Activated CD4-positive, alpha-beta T cell treated with anti-CD3 and anti-CD28 coated beads for 36 hours (primary cell): ENCODE results near the gene NYAP2. TPM values are rescaled to one million over a fixed set of nuclear protein-coding genes. Genes with fewer than 3 reads are reported as not detected.

Source experiments
- ATAC-seq: fragments of 200-7000 bp; cut with Tn5 transposase; one replicate; pipeline ENCODE4 v1.10.0; 2021; ENCODE audit warnings: mild to moderate bottlenecking, moderate library complexity
- CTCF ChIA-PET: fragments of 350-600 bp; sonication (Branson Sonifier 250); formaldehyde crosslinking; loops from one replicate; lab custom pipeline; 2021; ENCODE audit warnings: antibody characterized with exemption; lab: Charles Lee
- POLR2A ChIA-PET: fragments of 350-600 bp; sonication (Branson Sonifier 250); formaldehyde crosslinking; loops from one replicate; lab custom pipeline; 2021; ENCODE audit warnings: antibody characterized with exemption, inconsistent platforms; lab: Charles Lee
- DNase-seq: peaks from one replicate; pipeline ENCODE4 v3.0.0-alpha.2; 2020
- H3K27ac Mint-ChIP-seq: one replicate; pipeline ENCODE4 v1.8.0; 2021; ENCODE audit warnings: mixed read lengths
- H3K27me3 Mint-ChIP-seq: one replicate; pipeline ENCODE4 v1.8.0; 2021; ENCODE audit warnings: mixed read lengths
- H3K36me3 Mint-ChIP-seq: one replicate; pipeline ENCODE4 v1.8.0; 2021; ENCODE audit warnings: low read depth, mixed read lengths
- H3K4me1 Mint-ChIP-seq: one replicate; pipeline ENCODE4 v1.8.0; 2021; ENCODE audit warnings: mixed read lengths
- H3K4me3 Mint-ChIP-seq: one replicate; pipeline ENCODE4 v1.8.0; 2021; ENCODE audit warnings: mild to moderate bottlenecking, moderate library complexity, mixed read lengths
- H3K9me3 Mint-ChIP-seq: one replicate; pipeline ENCODE4 v1.8.0; 2021; ENCODE audit warnings: low read depth, mixed read lengths
- intact Hi-C, 2 experiments: fragments of 100-400 bp; cut with DNase I in 1 of 2; cut with micrococcal nuclease in 1 of 2; formaldehyde crosslinking; loops; one replicate each; pipeline versions ENCODE4 v1.14.2 to v1.15.1; 2022 to 2024; cut with DNase I, micrococcal nuclease
- total RNA-seq, 2 experiments: library from RNA; stranded (reverse); gene quantifications; one replicate each; pipeline ENCODE4 v1.2.3, GENCODE V29; 2021

NYAP2 gene
- total RNA-seq, 2 experiments from 2014 or later = not detected

- intact Hi-C loops = no loop called here
- ATAC-seq (no peak), DNase-seq (no peak)
- POLR2A ChIA-PET = no interaction called here
- no peaks in the 10 kb centered on the region for H3K4me1 Mint-ChIP-seq
- no peak overlapping the region for H3K27ac Mint-ChIP-seq
- CTCF ChIA-PET = no interaction called here
- no peaks in the 10 kb centered on the region for H3K9me3 Mint-ChIP-seq
- H3K4me3 Mint-ChIP-seq = no peak overlapping the region
- peaks cover 13% of the 10 kb centered on the region for H3K27me3 Mint-ChIP-seq
- no peaks in the 10 kb centered on the region for H3K36me3 Mint-ChIP-seq
Observed at GRCh38 chr2:225637259-225637658, 237.7 kb downstream of the NYAP2 start.

GRCh38 chr2:225640550-225640949 lies 241.0 kb downstream of the NYAP2 start:
- ATAC-seq (no peak), DNase-seq (no peak)
- no peaks in the 10 kb centered on the region for H3K4me1 Mint-ChIP-seq

GRCh38 chr2:225649274-225649673 lies 249.8 kb downstream of the NYAP2 start:
- intact Hi-C loops = no loop called here
- Mint-ChIP-seq H3K4me3 (no peak overlapping the region), H3K36me3 (no peaks in the 10 kb centered on the region), H3K27me3 (peaks cover 6% of the 10 kb centered on the region), H3K9me3 (peaks cover 2% of the 10 kb centered on the region), H3K27ac (no peak overlapping the region), H3K4me1 (no peaks in the 10 kb centered on the region)
- POLR2A ChIA-PET = no interaction called here
- no peak for DNase-seq
- no peak for ATAC-seq
- CTCF ChIA-PET = no interaction called here

More at GRCh38 chr2:225640550-225640949, 241.0 kb downstream of the NYAP2 start:
- no peak overlapping the region for H3K4me3 Mint-ChIP-seq
- ChIA-PET CTCF (interaction anchor here (0.7 kb wide), 1 partner anchor 42 kb away, joined by 3 read pairs; no protein-coding TSS in a partner anchor), POLR2A (no interaction called here)
- no peak overlapping the region for H3K27ac Mint-ChIP-seq
- H3K27me3 Mint-ChIP-seq = peaks cover 8% of the 10 kb centered on the region
- H3K9me3 Mint-ChIP-seq = peaks cover 2% of the 10 kb centered on the region
- no peaks in the 10 kb centered on the region for H3K36me3 Mint-ChIP-seq
- intact Hi-C loops = no loop called here

- ChIA-PET CTCF (interaction anchor here (0.6 to 2.9 kb wide), 3 partner anchors 9 to 1587 kb away, joined by 3 to 19 read pairs (median 3); no protein-coding TSS in a partner anchor), POLR2A (no interaction called here)
- Mint-ChIP-seq H3K4me1 (no peaks in the 10 kb centered on the region), H3K27me3 (peaks cover 8% of the 10 kb centered on the region), H3K36me3 (no peaks in the 10 kb centered on the region), H3K27ac (no peak overlapping the region), H3K9me3 (peaks cover 2% of the 10 kb centered on the region), H3K4me3 (no peak overlapping the region)
- no peak for DNase-seq
- peak; percentile 42 for ATAC-seq
- intact Hi-C loops = no loop called here
Observed at GRCh38 chr2:225650041-225650440, 250.5 kb downstream of the NYAP2 start.

GRCh38 chr2:225660262-225661131 lies 261.0 kb downstream of the NYAP2 start:
- POLR2A ChIA-PET = no interaction called here
- CTCF ChIA-PET = interaction anchor here (0.6 to 4.4 kb wide), 16 partner anchors 9 to 1317 kb away, joined by 3 to 45 read pairs (median 4); no protein-coding TSS in a partner anchor
- Mint-ChIP-seq H3K27ac (no peak overlapping the region), H3K4me3 (no peak overlapping the region), H3K4me1 (no peaks in the 10 kb centered on the region), H3K27me3 (peaks cover 18% of the 10 kb centered on the region), H3K9me3 (no peaks in the 10 kb centered on the region), H3K36me3 (no peaks in the 10 kb centered on the region)
- intact Hi-C loops = loop anchor here (1.0 to 2.0 kb wide), 5 partner anchors 377 to 1303 kb away; no protein-coding TSS in a partner anchor
- DNase-seq (peak; percentile 89), ATAC-seq (peak; percentile 71)

- Mint-ChIP-seq H3K36me3 (no peaks in the 10 kb centered on the region), H3K27ac (no peak overlapping the region), H3K4me1 (no peaks in the 10 kb centered on the region), H3K9me3 (no peaks in the 10 kb centered on the region), H3K4me3 (no peak overlapping the region), H3K27me3 (peaks cover 19% of the 10 kb centered on the region)
- ChIA-PET POLR2A (no interaction called here), CTCF (interaction anchor here (0.6 to 4.4 kb wide), 3 partner anchors 10 to 524 kb away, joined by 3 to 45 read pairs (median 4); no protein-coding TSS in a partner anchor)
- DNase-seq (no peak), ATAC-seq (no peak)
- intact Hi-C loops = no loop called here
Observed at GRCh38 chr2:225662101-225662500, 262.6 kb downstream of the NYAP2 start.

- ATAC-seq = no peak
- H3K36me3 Mint-ChIP-seq = no peaks in the 10 kb centered on the region
- POLR2A ChIA-PET = interaction anchor here (0.7 kb wide), 1 partner anchor 1503 kb away, joined by 5 read pairs; no protein-coding TSS in a partner anchor
- H3K4me1 Mint-ChIP-seq = no peaks in the 10 kb centered on the region
- no peak for DNase-seq
- peaks cover 16% of the 10 kb centered on the region for H3K27me3 Mint-ChIP-seq
- no peaks in the 10 kb centered on the region for H3K9me3 Mint-ChIP-seq
- CTCF ChIA-PET = interaction anchor here (1.0 kb wide), 1 partner anchor 384 kb away, joined by 3 read pairs; no protein-coding TSS in a partner anchor
- H3K27ac Mint-ChIP-seq = no peak overlapping the region
- intact Hi-C loops = no loop called here
- no peak overlapping the region for H3K4me3 Mint-ChIP-seq
Observed at GRCh38 chr2:225667445-225667844, 267.9 kb downstream of the NYAP2 start.

GRCh38 chr2:225668606-225669266 lies 269.2 kb downstream of the NYAP2 start:
- H3K9me3 Mint-ChIP-seq = no peaks in the 10 kb centered on the region
- DNase-seq (peak; percentile 14), ATAC-seq (peak; percentile 79)
- H3K36me3 Mint-ChIP-seq = no peaks in the 10 kb centered on the region
- CTCF ChIA-PET = interaction anchor here (1.1 to 1.6 kb wide), 3 partner anchors 8 to 1568 kb away, joined by 6 to 8 read pairs (median 8); no protein-coding TSS in a partner anchor
- no peak overlapping the region for H3K4me3 Mint-ChIP-seq
- POLR2A ChIA-PET = no interaction called here
- H3K4me1 Mint-ChIP-seq = no peaks in the 10 kb centered on the region
- intact Hi-C loops = loop anchor here (1.0 to 2.0 kb wide), 4 partner anchors 1133 to 1570 kb away; no protein-coding TSS in a partner anchor
- peaks cover 10% of the 10 kb centered on the region for H3K27me3 Mint-ChIP-seq
- H3K27ac Mint-ChIP-seq = no peak overlapping the region

- Mint-ChIP-seq H3K9me3 (no peaks in the 10 kb centered on the region), H3K4me1 (no peaks in the 10 kb centered on the region), H3K36me3 (no peaks in the 10 kb centered on the region), H3K4me3 (no peak overlapping the region), H3K27ac (no peak overlapping the region), H3K27me3 (peaks cover 6% of the 10 kb centered on the region)
- no peak for ATAC-seq
- POLR2A ChIA-PET = no interaction called here
- intact Hi-C loops = loop anchor here (2.0 to 10.0 kb wide), 3 partner anchors 544 to 1436 kb away; no protein-coding TSS in a partner anchor
- CTCF ChIA-PET = interaction anchor here (0.6 to 1.6 kb wide), 6 partner anchors 10 to 1567 kb away, joined by 4 to 8 read pairs (median 5); no protein-coding TSS in a partner anchor
- no peak for DNase-seq
Observed at GRCh38 chr2:225670111-225670974, 270.8 kb downstream of the NYAP2 start.

GRCh38 chr2:225678792-225679191 lies 279.3 kb downstream of the NYAP2 start:
- Mint-ChIP-seq H3K27ac (no peak overlapping the region), H3K4me3 (no peak overlapping the region), H3K4me1 (no peaks in the 10 kb centered on the region), H3K27me3 (peaks cover 11% of the 10 kb centered on the region), H3K9me3 (no peaks in the 10 kb centered on the region), H3K36me3 (no peaks in the 10 kb centered on the region)
- intact Hi-C loops = loop anchor here in 1 of 2 experiments (10.0 kb wide), 1 partner anchor 536 kb away; no protein-coding TSS in a partner anchor
- DNase-seq = no peak
- ATAC-seq = no peak
- ChIA-PET CTCF (interaction anchor here (0.7 kb wide), 1 partner anchor 959 kb away, joined by 3 read pairs; no protein-coding TSS in a partner anchor), POLR2A (interaction anchor here (0.6 kb wide), 1 partner anchor 663 kb away, joined by 3 read pairs; no protein-coding TSS in a partner anchor)
